Astrocyte of the cerebellum (primary cell): ENCODE measurements around the gene RNF149.

ENCODE experiments used
- DNase-seq: peaks from one replicate; pipeline ENCODE4 v3.0.0-alpha.2; 2011; ENCODE audit warnings: low read depth
- H3K4me3 ChIP-seq: 2 replicates; pipeline ENCODE4 v1.5.1; 2011; ENCODE audit warnings: mild to moderate bottlenecking, low read depth, low read length, moderate library complexity
- in situ Hi-C: cut with HindIII; loops from 2 replicates; pipeline ENCODE4 v1.10.0; 2017; ENCODE audit warnings: low sequenced_read_pairs
- TF ChIP-seq, protein P1 (sequence below): IDR thresholded peaks from 2 replicates; pipeline ENCODE4 v1.5.1; 2012; ENCODE audit warnings: low read length, low read depth, moderate library complexity, mild to moderate bottlenecking; ENCODE audit errors: missing control alignments

Gene RNF149

DNA sequence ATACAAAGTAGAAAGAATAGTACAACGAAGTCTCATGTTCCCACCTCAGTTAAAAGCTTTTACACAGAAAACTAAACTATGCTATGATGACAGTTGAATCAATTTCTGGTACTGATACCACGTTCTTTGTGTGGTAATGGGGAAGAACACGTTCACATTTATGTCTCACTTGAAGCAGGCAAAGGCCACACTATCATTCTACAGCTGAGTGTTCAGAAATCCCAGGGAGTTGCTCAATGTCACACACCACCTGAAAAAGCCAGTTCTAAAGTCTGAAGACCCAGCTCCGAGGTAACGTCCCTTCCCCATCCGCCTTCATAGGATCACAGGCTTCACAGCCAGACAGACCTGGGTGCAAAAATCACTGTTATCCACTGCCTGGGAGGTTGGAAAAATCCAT lies 8.9 kb downstream of the RNF149 start:
- no peak overlapping the region for H3K4me3 ChIP-seq
- TF ChIP-seq, protein P1, sequence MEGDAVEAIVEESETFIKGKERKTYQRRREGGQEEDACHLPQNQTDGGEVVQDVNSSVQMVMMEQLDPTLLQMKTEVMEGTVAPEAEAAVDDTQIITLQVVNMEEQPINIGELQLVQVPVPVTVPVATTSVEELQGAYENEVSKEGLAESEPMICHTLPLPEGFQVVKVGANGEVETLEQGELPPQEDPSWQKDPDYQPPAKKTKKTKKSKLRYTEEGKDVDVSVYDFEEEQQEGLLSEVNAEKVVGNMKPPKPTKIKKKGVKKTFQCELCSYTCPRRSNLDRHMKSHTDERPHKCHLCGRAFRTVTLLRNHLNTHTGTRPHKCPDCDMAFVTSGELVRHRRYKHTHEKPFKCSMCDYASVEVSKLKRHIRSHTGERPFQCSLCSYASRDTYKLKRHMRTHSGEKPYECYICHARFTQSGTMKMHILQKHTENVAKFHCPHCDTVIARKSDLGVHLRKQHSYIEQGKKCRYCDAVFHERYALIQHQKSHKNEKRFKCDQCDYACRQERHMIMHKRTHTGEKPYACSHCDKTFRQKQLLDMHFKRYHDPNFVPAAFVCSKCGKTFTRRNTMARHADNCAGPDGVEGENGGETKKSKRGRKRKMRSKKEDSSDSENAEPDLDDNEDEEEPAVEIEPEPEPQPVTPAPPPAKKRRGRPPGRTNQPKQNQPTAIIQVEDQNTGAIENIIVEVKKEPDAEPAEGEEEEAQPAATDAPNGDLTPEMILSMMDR, result no peak
- in situ Hi-C loops, result no loop called here
- no peak for DNase-seq

DNA sequence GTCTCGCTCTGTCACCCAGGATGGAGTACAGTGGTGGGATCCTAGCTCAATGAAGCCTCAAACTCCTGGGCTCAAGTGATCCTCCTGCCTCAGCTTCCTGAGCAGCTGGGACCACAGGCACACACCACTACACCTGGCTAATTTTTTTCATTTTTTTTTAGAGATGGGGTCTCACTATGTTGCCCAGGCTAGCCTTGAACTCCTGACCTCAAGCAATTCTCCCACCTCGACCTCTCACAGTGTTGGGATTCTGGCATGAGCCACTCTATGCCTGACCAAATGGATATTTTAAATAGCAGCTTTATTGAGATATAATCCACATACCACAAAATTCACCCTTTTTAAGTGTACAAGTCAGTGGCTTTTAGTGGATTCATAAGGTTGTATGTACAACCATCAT lies 11.1 kb downstream of the RNF149 start:
- in situ Hi-C loops, result no loop called here
- DNase-seq, result no peak
- H3K4me3 ChIP-seq, result no peak overlapping the region
- TF ChIP-seq, protein P1, result no peak

DNA sequence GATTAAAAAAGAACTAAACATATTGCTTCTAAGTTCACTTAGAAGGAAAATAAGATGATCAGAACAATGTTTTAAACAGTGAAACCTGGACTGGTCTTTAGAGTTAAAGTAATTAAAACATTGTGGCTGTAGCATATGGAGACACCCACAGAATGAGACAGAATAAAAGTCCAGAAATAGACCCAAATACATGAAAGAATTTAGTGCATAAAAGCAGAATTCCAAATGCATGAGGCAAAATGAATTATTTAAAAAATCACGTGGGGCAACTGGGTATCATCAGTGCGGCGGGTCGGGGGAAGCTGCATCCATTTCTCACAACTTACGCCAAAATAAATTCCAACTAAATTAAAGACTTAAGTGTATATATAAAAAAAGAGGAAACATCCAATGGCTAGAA lies 12.1 kb downstream of the RNF149 start:
- no peak for DNase-seq
- H3K4me3 ChIP-seq, result no peak overlapping the region
- in situ Hi-C loops, result no loop called here
- TF ChIP-seq, protein P1, result no peak

DNA sequence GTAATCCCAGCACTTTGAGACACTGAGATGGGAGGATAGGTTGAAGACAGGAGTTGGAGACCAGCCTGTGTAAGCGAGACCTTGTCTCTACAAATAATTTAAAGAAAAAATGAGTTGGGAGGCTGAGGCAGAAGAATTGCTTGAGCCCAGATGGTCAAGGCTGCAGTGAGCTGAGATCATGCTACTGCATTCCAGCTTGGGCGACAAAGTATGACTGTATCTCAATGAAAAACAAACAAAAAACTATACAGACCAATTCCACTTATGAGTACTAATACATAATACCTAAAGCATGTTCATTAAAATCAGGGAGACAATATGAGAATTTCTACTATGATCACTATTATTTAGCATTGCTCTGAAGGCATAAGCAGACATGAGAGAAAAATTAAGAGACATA lies 12.6 kb downstream of the RNF149 start:
- no peak for DNase-seq
- in situ Hi-C loops, result no loop called here
- H3K4me3 ChIP-seq, result no peak overlapping the region
- TF ChIP-seq, protein P1, result no peak

DNA sequence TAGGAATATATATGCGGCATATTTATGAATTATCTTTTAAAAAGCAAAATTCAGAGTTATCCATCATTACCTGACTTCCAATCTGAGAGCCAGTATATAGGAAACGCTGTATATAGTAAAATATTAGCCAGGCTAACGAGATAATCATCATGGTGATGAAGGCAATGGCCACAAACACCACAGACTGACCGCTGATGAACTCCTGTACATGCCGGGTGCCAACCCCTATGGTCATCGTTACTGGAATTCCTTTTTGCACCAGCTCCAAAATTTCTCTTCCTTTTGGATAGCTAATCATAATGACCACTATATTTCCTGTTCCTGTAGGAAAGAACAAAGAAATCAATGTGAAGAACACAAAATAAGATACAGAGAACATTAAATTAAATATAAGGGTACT lies 13.6 kb downstream of the RNF149 start:
- TF ChIP-seq, protein P1, result no peak
- no peak for DNase-seq
- no peak overlapping the region for H3K4me3 ChIP-seq
- in situ Hi-C loops, result no loop called here

DNA sequence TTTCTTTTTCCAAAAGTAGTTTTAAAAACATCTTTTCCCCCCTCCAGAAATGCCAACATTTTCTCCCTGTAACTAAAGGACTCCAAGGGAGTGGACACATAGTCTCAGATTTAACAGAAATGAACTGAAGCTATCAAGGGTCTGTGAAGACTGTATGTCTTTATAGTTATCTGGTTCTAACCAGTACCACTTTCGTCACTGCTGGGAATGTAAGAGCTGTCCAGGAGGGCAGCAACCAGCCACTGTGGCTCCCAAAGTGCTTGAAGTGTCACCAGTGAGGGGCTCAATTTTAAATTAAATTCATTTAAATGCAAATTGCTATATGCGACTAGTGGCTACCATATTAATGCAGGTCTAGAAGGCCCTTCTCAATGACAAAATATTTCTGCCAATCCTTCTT lies 15.0 kb downstream of the RNF149 start:
- DNase-seq, result no peak
- H3K4me3 ChIP-seq, result no peak overlapping the region
- in situ Hi-C loops, result no loop called here
- TF ChIP-seq, protein P1, result no peak

DNA sequence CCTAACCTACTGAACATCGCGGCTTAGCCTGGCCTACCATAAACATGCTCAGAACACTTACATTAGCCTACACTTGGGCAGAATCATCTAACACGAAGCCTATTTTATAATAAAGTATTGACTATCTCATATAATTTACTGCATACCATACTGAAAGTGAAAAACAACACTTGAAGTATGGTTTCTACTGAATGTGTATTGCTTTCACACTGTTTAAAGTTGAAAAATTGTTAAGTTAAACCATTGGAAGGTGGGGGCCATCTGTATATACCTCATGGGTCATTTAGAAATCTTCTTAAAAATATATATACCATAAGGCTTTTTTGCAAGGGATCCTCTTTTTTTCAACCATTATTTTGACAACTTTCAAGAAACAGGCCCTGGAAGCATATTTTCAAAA lies 16.5 kb downstream of the RNF149 start:
- no peak overlapping the region for H3K4me3 ChIP-seq
- DNase-seq, result no peak
- TF ChIP-seq, protein P1, result no peak
- in situ Hi-C loops, result no loop called here
